Gastroesophageal sphincter (tissue), 3 donors: ENCODE measurements around the gene DDAH2.

Experiments
- EP300 ChIP-seq: sonication (generic); formaldehyde crosslinking; IDR thresholded peaks from one replicate; pipeline ENCODE4 v1.6.1; 2017; ENCODE audit warnings: antibody characterized with exemption, mild to moderate bottlenecking
- POLR2AphosphoS5 ChIP-seq: sonication (generic); formaldehyde crosslinking; IDR thresholded peaks from one replicate; pipeline ENCODE4 v1.6.1; 2017; ENCODE audit warnings: antibody characterized with exemption
- TF ChIP-seq, protein P1 (sequence below), 4 experiments: fragments of 200-600 bp in 2 of 4; fragments of 450-650 bp in 2 of 4; sonication (generic) in 1 of 4; IDR thresholded peaks; one replicate each; pipeline ENCODE4 v1.5.1; 2017 to 2019; ENCODE audit warnings: antibody characterized with exemption in 4 of 4, mild to moderate bottlenecking in 2 of 4, moderate library complexity in 2 of 4

DNA sequence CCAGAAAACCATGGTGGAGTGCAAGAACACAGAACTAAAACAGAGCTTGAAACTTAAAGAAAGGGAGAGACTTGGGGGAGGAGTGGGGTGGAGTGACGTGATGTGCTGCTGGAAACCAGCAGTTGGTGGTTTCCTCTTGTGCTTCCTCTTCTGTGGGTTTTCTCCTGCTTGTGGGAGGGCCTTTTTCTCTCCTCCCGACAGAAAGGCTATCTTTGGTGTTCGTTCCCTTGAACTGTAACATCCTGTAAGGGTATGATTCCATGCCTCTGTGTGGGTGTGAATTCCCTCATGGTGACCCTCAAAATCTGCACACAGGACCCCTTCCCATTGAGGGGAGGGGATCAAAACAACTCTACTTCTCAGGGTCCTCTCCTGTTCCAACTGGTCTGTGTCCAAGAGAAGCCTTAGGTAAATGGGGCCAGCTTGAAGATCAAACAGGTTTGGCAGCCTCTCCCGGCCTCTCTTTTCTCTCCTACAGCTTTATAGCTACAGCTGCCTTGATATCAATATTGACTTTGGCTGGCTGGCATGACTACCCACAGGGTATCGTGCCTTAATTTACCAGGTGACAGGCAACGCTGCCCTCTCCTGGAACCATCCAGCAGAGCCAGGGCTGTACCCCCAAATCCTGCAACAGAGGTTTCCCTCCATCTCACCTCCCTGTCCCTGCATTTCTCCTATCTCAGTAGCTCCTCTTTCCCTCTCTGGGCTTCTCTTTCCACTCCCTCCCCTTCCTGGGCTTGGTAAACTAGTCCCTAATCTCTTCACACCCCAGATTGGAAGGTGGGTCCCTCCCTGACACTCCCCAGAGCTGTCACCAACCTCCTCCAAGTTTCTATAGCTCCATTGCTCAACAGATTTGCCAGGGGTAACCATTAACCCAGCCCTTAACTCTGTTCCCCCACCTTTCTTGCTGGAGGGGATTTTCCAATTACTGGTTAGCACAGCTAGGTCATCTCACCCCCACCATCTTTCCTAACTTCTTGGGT is 9.2 kb upstream of the DDAH2 start:
- TF ChIP-seq, protein P1, sequence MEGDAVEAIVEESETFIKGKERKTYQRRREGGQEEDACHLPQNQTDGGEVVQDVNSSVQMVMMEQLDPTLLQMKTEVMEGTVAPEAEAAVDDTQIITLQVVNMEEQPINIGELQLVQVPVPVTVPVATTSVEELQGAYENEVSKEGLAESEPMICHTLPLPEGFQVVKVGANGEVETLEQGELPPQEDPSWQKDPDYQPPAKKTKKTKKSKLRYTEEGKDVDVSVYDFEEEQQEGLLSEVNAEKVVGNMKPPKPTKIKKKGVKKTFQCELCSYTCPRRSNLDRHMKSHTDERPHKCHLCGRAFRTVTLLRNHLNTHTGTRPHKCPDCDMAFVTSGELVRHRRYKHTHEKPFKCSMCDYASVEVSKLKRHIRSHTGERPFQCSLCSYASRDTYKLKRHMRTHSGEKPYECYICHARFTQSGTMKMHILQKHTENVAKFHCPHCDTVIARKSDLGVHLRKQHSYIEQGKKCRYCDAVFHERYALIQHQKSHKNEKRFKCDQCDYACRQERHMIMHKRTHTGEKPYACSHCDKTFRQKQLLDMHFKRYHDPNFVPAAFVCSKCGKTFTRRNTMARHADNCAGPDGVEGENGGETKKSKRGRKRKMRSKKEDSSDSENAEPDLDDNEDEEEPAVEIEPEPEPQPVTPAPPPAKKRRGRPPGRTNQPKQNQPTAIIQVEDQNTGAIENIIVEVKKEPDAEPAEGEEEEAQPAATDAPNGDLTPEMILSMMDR (IDR thresholded peaks at IDR 0.05), result no peak
- TF ChIP-seq EP300, result no peak
- no peak for TF ChIP-seq POLR2AphosphoS5
